ENCODE data around the gene E2F7.

E2F7 gene

DNA sequence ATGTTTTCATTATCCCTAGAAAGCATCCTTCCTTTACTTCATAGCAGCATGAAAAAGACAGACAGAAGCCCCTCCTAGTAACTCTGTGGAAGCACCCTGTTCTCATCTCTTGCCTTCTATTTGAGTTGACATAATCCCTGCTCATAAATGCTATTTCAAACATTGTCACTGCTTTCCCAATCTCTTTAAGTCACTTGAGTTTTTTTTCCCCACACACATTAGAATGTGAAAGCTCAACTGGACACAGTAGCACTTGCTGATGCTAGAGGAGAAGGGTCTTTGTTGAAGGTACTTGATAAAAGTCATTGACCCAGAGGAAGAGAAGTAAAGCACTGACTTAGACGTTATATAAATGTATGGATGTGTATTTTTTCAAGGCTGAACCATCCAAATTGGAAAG lies 3.0 kb downstream of the E2F7 start:
- no peak for DNase-seq

DNA sequence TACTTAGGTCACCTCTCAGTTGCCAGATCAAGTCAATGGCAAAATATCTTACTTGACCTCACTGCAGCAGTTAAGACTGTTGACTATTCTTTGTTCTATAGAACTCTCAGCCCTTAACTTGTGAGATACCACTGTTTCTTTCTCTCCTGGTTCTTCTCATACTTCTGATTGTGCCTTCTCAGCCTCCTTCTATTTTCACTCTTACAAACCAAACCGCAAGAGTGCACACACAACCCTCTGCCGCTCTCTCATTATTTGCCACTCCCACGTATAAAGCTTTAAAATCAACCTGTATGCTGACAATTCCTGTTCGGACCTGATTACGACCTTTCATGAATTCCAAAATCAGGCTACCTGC lies 4.5 kb downstream of the E2F7 start:
- DNase-seq, result no peak

DNA sequence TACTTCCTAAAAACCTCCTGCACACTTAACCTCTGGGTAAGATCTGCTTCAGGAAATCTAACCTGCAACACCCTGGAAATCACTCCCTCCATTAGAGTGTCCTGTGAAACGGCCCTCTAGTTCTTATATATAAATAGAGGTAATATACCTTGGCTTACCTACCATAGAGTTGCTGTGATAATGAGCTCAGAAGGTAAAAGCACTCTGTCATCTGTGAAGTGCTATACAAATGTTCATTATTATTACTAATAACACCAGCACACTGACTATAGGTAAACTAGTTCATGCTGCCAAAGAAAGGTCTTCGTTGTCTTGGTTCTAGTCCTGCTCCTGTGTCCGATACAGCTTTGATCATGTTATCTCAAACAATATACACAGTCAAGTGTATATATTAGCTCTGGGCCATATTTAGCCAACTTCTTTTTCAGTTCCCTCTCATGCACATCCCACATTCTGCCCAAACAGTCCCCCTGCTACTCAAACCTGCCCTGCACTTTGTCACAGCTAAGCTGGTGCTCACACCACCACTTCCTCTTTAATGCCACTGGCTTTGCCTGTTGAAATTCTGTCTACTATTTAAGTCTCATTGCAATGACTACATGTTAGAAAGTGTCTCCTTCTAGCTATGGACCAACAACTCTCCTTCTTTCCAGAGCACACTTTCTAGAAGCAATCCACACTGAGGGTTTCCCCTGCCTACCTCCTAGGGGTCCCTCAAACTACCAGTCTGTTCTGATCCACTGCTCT lies 5.1 kb downstream of the E2F7 start:
- no peak for DNase-seq

DNA sequence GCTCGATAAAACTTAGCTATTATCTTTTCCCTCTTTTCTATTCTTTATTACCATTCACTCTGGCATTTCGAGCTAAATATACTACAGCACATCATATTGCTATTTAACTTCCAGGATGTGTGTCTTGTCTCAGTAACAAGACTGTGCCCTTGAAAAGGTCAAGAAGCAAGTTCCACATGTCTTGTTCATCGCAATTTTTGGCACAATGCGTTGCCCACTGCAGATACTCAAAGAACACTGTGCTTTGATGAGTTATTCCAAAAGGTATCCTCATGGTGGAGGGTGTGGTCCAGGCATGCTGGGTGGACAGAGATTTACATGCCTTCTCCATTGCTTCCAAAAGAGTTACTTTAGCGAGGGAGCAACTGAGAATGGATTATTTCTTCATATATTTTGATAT lies 6.6 kb downstream of the E2F7 start:
- no peak for DNase-seq

DNA sequence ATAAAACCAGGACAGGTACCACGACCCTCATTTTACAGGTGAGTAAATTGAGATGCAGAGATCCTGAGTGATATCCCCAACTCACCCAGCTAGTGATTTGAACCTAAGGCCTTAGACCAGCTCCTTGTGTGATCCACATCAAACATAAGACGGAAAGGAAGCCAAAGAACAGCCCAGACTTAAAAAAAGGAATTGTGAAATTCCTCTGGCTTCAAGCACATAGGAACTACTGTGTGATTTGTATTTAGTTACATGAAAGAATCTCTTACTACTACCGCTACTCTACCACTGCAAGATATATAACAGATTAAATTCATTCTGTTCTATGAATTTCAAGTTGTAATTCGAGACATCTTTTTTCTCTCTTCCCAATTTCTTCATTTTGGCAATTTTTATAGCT lies 10.5 kb downstream of the E2F7 start:
- DNase-seq, result no peak

DNA sequence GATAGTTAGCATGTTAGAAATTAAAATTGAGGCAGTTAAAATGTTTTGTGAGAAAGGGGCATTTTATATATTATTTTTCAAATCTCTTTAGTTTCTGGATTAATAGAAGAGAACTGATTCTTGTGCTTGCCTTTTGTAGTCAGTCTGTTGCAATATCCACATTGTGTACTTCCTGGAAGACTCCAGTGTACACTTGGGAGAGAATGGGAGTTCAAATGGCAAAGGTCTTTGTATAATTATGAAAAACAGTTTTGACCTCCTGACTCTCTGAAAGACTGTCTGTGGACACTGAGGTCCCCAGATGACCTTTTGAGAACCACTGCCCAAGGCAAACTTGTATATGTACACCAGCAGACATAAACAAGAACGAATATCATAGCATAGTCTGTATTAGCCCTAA lies 12.1 kb downstream of the E2F7 start:
- no peak for DNase-seq

DNA sequence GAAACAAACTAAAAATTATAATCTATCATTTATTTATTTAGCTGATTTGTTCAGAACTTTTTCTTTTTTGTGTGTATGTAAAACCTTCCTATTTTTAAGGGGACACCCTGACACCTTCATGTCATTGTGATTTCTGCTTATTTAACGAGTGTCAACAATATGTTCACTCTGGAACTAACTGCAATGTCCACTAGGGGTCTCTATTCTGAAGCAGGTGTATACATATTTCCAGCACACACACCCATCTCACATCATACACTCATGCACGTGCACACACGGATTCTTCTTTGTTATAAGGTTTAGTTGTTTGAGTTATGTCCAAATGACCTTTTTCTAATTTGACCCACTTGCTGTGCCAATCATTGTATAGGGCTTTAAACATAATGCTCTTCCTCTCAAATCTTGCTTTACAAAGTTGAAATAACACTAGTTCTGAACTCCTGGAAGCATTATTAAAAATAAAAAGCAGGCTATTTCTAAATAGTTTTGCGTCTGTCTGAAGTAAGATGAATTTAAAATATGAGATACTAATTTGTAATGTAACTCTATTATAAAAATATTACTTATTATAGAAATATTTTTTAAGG lies 15.5 kb downstream of the E2F7 start:
- no peak for DNase-seq

DNA sequence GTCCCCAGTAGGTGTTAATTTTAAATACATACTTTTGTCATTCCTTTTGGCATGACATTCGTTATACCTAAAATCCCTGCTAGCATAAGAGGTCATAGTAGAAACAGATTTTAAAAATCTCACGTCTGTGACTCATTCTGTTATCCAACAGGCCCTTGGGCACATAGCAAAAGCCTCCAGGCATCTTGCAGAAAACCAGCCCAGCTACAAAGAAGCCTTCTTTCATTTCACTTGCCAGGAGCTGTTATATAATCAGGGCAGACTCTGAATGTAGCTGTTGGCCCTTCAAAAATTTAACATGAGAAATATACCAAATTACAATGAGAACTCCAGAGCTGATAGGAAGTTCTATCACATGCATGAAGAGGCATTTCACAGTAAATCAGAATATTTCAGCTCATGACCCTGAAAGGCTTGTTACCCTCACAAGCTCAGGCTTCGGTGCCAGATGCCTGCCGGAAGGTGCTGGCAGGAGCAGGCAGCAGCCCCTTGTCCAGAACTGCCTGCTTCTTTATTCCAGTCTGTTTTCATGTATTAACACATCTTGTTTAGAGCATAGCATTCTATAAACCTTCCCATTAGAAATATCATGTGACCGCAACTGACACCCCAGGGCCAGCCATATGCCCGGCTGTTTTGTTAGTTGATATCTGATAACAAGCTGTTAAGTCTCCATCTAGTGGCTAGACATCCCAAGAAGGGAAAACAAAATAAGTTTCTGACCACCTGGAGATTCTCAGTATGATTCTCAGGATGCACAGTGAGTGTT lies 17.8 kb downstream of the E2F7 start:
- no peak for DNase-seq

DNA sequence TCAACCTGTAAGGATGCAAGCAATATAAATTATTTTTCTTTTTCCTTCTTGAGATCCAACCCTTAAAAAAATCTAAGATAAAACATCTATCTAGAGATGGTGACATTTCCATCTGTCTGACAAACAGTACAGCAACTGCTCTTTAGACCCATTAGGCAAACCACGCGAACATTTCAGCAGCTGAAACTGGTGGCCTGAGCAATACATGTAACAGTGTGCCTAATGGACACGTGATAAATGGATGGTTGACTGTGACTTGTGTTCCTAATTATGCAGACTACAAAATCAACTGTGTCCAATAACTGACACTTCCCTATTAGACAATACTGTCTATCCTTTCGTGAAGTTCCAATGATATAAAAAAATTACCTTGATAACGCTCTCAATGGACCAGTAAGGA lies 18.9 kb downstream of the E2F7 start:
- DNase-seq, result no peak

DNA sequence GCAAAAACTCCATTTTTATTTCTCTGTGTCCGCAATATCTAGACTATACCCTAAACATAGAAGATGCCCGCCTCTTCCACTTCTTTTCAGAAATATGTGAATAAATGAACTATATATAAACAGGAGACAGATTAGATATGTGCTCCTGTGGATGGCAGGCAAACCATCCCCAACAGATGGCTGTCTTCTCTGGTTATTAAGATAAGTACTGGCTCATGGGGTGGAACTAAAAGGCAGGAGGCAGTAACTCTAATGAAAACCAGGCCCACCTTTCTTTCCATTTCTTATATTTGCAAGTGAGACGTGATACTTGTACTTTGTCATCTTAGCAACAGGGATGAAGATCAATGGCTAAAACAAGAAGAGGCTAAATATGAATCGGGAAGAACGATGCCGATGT lies 20.2 kb downstream of the E2F7 start:
- DNase-seq, result no peak

DNA sequence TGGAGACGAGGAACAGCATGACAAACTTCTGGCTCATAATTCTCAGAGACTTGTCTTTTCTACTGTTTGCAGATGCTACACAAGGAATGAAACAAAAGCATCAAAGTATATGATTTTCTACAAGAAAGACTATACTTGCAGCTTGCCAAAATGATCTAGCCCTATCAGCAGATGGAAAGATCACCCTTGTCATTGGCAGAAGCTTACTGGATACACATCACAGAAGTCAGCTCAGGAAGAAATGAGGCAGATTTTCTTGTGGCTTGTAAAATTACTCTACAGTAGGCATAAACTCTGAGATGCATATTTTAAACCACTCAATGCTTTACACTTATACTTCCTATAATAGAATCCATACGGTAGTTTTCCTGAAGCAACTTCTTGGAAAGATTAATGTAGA lies 20.6 kb downstream of the E2F7 start:
- no peak for DNase-seq

DNA sequence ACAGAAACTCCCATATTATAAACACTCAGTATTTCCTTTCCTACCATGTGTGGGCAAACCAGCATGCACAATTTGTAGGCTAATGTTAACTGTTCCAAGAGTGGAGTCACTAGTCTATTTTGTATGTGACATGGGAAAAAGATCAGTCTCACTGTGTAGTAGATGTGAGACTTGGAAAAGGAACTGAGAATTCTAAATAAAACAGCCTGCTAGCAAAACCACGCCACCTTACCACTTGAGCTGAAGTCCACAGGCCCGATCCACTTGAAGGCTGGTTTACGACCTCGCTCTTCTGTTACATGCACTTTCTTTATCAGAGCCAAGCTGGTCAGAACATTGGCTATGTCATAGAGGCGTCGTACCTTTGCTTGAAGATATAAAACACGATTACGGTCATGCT lies 22.5 kb downstream of the E2F7 start:
- DNase-seq, result no peak

DNA sequence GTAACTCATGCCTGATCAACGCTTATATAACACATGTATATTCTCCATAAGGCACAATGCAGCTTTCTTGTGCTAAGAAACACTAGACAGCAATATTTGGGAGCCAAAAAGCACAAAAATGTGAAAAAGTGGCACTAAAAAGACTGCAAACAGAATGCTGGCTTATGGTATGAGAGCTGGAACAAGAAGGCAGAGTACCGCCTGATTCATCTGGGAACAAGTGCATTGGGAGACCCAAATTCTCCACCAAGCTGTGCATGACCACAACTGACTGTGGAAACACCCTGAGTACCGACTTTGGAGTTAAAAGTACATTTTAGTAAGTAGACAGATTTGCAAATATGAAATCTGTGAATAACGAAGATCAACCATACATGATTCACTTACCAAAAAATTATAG lies 25.1 kb downstream of the E2F7 start:
- no peak for DNase-seq

DNA sequence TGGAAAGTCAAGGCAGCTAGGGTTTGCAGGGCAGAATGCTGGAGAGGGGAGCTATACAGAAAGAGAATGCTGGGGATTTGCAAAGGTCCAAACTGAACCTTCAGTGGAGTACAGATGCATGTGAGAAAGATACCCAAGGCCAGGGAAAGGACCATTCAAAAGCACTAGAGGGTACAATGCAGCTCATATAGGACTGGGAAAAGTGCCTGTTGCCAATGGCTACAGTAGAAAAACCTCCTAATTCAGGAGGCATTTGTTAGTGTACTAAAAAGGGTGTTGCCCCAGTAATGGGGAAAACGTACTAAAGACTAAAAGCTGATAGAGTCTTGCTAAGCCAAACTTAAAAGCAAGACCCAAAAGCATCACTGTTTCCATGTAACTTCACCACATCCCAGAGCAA lies 30.1 kb downstream of the E2F7 start:
- no peak for DNase-seq

DNA sequence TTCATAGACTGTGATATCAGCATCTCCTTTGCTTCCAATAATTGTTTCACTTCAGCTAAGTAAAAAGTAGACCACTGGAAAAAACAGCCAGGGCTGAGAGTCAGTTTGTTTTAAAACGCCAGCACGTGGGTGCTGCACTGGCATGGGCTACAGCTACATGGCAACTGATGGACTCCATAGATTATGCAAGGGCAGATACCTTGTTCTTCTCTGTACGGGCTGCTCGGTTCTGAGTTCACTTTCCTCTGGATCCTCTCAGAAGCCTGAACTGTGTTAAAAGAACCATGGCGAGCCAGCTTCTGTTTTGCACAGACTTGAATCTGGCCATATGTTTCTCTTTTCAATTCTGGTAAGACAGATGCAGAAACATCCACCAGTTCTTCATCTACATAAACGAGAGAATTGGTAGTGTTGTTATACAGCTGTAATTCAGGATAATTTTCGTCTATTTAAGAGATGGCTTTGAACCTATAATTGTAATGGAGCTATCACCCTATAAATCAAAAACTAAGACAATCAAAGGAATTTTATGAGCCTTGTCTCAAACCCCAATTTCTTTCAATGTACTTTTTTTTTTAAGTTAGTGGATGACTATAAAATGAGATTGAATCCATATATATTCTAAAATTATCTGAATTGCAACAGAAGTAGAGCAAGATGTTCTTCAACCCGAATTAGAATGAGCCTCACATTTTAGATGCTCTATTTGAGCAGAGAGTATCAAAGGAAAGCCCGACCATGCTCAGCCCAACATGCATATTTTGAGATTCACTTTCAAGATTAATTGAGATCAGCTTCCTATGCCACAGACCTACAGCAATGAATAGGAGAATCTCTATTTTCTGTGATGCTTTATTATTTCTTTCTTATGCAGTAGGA lies 31.5 kb downstream of the E2F7 start:
- no peak for DNase-seq

DNA sequence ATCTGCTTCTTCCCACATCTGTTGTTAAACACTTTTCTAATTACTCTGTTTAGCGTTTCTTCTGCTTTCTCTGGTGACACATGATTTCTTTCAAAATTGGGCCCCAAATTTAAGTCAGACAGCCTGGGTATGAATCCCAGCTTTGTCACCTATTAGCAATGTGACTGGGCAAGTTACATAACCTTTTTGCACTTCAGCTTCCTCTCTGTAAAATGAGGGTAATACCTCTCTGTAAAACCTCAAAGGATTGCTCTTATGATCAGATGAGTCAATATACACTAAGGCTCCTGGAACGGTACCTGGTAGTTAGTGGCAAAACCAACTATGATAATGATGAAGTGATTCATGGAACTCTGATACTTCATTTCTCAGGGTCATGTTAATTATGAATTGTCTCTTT lies 33.0 kb downstream of the E2F7 start:
- no peak for DNase-seq

DNA sequence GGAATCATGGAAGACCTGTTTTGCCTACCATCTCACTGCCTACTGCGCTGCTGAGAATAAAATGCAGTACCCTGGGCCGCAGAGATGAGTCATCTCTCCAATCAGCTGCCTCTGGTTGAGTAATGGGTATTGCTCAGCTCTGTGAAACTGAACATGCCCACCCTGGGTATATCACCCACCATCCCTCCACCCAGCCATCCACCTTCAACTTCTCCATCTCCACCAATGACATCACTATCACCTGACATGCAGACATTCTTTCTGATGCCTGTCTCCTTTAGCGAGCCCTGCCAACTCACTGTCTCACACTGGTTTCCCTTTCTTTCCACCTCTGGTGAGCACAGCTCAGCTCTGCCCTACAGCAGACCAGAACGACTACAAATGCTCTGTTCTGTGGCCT lies 33.6 kb downstream of the E2F7 start:
- no peak for DNase-seq

DNA sequence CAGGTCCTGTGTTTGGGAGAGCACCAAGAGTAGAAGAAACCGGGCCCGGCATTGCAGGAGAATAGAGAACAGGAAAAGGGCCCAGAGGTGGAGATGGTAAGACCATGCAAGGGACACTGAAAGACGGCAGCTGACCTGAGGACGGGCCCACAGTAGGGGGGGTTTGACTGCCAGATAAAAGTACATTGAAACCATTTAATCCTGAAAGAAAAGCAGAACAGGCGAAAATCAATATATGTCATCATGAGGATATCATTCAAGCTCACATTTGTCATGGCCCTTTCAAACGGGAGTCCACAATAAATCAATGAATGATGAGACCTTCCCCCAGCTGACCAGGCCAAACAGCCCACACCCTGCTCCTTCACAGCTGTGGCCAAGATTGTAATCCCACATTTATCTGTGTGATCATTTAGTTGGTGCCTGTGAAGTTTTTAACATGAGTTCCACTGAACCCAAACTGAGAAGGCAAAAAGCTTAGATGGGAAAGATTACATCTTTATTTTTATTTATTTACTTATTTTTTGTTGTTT lies 39.5 kb downstream of the E2F7 start:
- DNase-seq, result no peak

DNA sequence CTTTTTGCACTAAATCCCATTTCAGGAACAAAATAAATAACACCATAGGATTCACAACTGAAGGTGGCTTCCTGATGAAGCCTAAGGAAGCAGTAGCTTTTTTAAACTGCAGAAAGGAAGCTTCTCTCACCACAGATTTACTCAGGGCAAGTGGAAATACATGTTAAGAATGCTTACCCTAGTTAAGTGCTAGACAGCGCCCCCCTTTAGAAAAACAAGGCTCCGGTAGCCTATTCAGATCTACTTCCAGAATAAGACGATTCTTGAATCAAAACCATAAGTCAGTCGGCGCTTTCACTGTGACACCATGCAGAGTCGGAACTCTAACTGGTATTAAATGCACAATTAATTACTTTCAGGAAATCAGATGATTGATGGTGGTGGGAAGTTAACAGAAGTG lies 41.9 kb downstream of the E2F7 start:
- no peak for DNase-seq

DNA sequence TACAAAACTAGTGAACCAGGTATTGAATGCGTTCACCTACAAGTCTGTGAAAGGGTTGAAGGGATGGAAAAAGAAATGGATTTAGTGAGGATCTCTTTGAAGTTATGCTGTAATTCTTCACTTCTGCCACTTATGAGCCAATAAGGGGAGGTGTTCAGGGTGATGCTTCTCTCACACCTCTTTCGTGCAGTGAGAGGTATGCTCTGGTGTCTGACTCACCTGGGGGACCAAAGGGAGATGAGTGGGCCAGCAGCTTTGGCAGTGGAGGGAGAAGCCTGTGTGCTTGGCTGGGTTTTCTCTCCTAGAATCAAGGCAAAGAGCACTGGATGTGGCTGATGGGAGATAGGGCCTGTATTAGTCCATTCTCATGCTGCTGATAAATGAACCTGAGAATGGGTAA lies 45.4 kb downstream of the E2F7 start:
- DNase-seq, result no peak

DNA sequence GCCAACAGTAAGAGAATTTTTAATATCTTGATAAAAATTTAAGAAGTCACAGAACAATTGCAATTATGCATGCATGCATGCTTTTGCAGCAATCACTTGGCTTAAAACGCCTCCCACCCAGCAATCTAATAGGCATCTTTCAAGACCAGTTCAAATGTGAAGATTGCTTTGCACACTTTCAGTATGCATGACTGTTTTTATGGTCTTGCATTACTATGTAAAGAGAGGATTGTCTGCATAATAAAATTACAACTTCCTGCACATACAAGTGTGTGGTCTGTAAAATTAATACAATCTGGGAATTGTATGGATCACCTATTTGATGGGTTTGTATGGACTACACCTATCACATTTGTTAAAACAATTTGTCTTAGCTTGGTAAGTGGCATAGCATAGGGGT lies 48.8 kb downstream of the E2F7 start:
- DNase-seq, result no peak

DNA sequence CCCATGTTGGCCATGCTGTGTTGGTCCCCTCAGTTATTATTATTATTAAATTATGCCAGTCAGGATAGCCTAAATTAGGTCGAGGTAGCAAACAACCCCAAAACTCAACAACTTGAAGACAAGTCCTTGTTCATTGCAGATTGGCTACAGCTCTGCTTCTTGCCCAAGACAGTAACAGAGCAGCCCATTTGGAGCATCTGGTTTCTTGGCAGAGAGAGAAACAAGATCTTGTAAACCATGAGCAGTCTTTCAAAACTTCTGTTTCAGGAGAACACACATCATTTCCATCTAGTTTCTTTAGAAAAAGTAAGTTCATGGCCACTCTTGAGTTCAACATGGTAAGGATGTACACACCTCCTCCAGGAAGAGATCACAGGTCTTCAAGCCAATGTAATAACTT lies 52.3 kb downstream of the E2F7 start:
- no peak for DNase-seq
